GM23338 (cell line): Measurements from ENCODE around the gene KDM6A. TPM values are rescaled to one million over a fixed set of nuclear protein-coding genes. Genes with fewer than 3 reads are reported as not detected.
A peak's percentile ranks its signal among the peaks of the same experiment; 100 is the strongest.
"Not testable (repeated sequence)": the region's sequence is repeated elsewhere in the genome, so short reads cannot be mapped to it uniquely, and the experiment has no call there.

Experiments used
- ATAC-seq: fragments of 200-7000 bp; cut with Tn5 transposase; 3 replicates; pipeline ENCODE4 v1.9.1; 2020
- DNase-seq: peaks from one replicate; pipeline ENCODE4 v3.0.0-alpha.2; 2015; ENCODE audit warnings: low spot score
- H2AFZ ChIP-seq: fragments of 200-600 bp; sonication (generic); 2 replicates; pipeline ENCODE4 v1.8.0; 2016; ENCODE audit warnings: antibody characterized with exemption, mild to moderate bottlenecking, moderate library complexity
- H3F3A ChIP-seq: fragments of 200-600 bp; sonication (generic); replicated peaks from 2 replicates; pipeline ENCODE4 v1.8.0; 2017; ENCODE audit warnings: antibody characterized with exemption, mixed run types, low read depth
- H3K27ac ChIP-seq: fragments of 200-600 bp; sonication (generic); 2 replicates; pipeline ENCODE4 v1.6.1; 2016; ENCODE audit warnings: low read depth
- H3K27me3 ChIP-seq: fragments of 200-600 bp; sonication (generic); 2 replicates; pipeline ENCODE4 v1.8.0; 2016; ENCODE audit warnings: mild to moderate bottlenecking, mixed run types, moderate library complexity; ENCODE audit not compliant: insufficient read depth
- H3K36me3 ChIP-seq: fragments of 200-600 bp; sonication (generic); 2 replicates; pipeline ENCODE4 v1.8.0; 2016; ENCODE audit warnings: mild to moderate bottlenecking; ENCODE audit not compliant: insufficient read depth
- H3K4me1 ChIP-seq: fragments of 200-600 bp; sonication (generic); 2 replicates; pipeline ENCODE4 v1.8.0; 2016; ENCODE audit warnings: mild to moderate bottlenecking, moderate library complexity; ENCODE audit not compliant: insufficient read depth
- H3K4me2 ChIP-seq: fragments of 200-600 bp; sonication (generic); 2 replicates; pipeline ENCODE4 v1.7.1; 2017; ENCODE audit warnings: mixed run types
- H3K4me3 ChIP-seq: fragments of 200-600 bp; sonication (generic); 2 replicates; pipeline ENCODE4 v1.6.1; 2016; ENCODE audit warnings: mixed run types
- H3K79me2 ChIP-seq: fragments of 200-600 bp; sonication (generic); replicated peaks from 2 replicates; pipeline ENCODE4 v1.8.0; 2017; ENCODE audit warnings: mild to moderate bottlenecking; ENCODE audit not compliant: insufficient read depth
- H3K9me2 ChIP-seq: fragments of 200-600 bp; sonication (generic); 2 replicates; pipeline ENCODE4 v1.8.0; 2017; ENCODE audit not compliant: insufficient read depth
- H4K20me1 ChIP-seq: fragments of 200-600 bp; sonication (generic); replicated peaks from 2 replicates; pipeline ENCODE4 v1.8.0; 2017; ENCODE audit warnings: mild to moderate bottlenecking; ENCODE audit not compliant: insufficient read depth
- H3K27ac Mint-ChIP-seq: 2 replicates; pipeline ENCODE4 v1.8.0; 2020; ENCODE audit warnings: inconsistent platforms, mild to moderate bottlenecking, moderate library complexity, mixed read lengths
- H3K27me3 Mint-ChIP-seq: 3 replicates; pipeline ENCODE4 v1.8.0; 2022; ENCODE audit warnings: low read depth, mild to moderate bottlenecking, moderate library complexity, mixed read lengths, inconsistent platforms; ENCODE audit not compliant: insufficient read depth, poor library complexity
- H3K36me3 Mint-ChIP-seq: 3 replicates; pipeline ENCODE4 v1.8.0; 2021; ENCODE audit warnings: low read depth, mild to moderate bottlenecking, inconsistent platforms, moderate library complexity, mixed read lengths
- H3K4me1 Mint-ChIP-seq: 3 replicates; pipeline ENCODE4 v1.8.0; 2020; ENCODE audit warnings: mild to moderate bottlenecking, inconsistent platforms, mixed read lengths
- H3K4me3 Mint-ChIP-seq: 3 replicates; pipeline ENCODE4 v1.8.0; 2021; ENCODE audit warnings: moderate library complexity, mild to moderate bottlenecking, inconsistent platforms, mixed read lengths
- H3K9me3 Mint-ChIP-seq: 3 replicates; pipeline ENCODE4 v1.8.0; 2020; ENCODE audit warnings: moderate library complexity, mild to moderate bottlenecking, inconsistent platforms, mixed read lengths
- CREB1 ChIP-seq: fragments of 250-450 bp; sonication (Bioruptor Pico); IDR thresholded peaks from 2 replicates; pipeline ENCODE4 v1.5.0; 2020; ENCODE audit warnings: low read depth, mild to moderate bottlenecking, moderate library complexity
- EZH2phosphoT487 ChIP-seq: fragments of 200-600 bp; sonication (generic); IDR thresholded peaks from one replicate; pipeline ENCODE4 v1.8.1; 2018; ENCODE audit warnings: antibody characterized with exemption; ENCODE audit not compliant: unreplicated experiment
- JUNB ChIP-seq: IDR thresholded peaks from one replicate; pipeline ENCODE4 v1.6.1; 2016; ENCODE audit warnings: antibody characterized with exemption; ENCODE audit not compliant: unreplicated experiment
- POLR2AphosphoS5 ChIP-seq: IDR thresholded peaks from 2 replicates; pipeline ENCODE4 v1.6.1; 2016; ENCODE audit warnings: antibody characterized with exemption, low read depth
- long read RNA-seq: library from polyadenylated mRNA; unstranded; transcript quantifications from one replicate; pipeline ENCODE4 v2.0.0, GENCODE V29; 2020; ENCODE audit not compliant: unreplicated experiment
- polyA plus RNA-seq: library from polyadenylated mRNA; unstranded; fragments of >200 nt; fragmentation: Nextera tagmentation; extraction: Ambion mirVana; gene quantifications from 2 replicates; pipeline ENCODE4 v1.2.1, GENCODE V29; 2016
- total RNA-seq: library from RNA; depleted of rRNA; stranded (reverse); fragments of >200 nt; shearing (Covaris generic); gene quantifications from 2 replicates; pipeline ENCODE4 v1.2.3, GENCODE V29; 2014; rRNA removed
- TF ChIP-seq, protein P1 (sequence below): IDR thresholded peaks from 2 replicates; pipeline ENCODE4 v1.6.1; 2016; ENCODE audit warnings: antibody characterized with exemption
- TF ChIP-seq, protein P2 (sequence below): fragments of 250-450 bp; sonication (Bioruptor Pico); IDR thresholded peaks from 2 replicates; pipeline ENCODE4 v1.5.0; 2020; ENCODE audit warnings: mild to moderate bottlenecking, moderate library complexity

The KDM6A gene
- total RNA-seq (91.6 and 102 TPM in 2 replicates), polyA plus RNA-seq (14.9 and 22.8 TPM in 2 replicates)
- long read RNA-seq, partial matches to known transcripts: 4 of 6 reads
- long read RNA-seq, other reads (novel, unspliced or antisense): 2 of 6 reads

DNA sequence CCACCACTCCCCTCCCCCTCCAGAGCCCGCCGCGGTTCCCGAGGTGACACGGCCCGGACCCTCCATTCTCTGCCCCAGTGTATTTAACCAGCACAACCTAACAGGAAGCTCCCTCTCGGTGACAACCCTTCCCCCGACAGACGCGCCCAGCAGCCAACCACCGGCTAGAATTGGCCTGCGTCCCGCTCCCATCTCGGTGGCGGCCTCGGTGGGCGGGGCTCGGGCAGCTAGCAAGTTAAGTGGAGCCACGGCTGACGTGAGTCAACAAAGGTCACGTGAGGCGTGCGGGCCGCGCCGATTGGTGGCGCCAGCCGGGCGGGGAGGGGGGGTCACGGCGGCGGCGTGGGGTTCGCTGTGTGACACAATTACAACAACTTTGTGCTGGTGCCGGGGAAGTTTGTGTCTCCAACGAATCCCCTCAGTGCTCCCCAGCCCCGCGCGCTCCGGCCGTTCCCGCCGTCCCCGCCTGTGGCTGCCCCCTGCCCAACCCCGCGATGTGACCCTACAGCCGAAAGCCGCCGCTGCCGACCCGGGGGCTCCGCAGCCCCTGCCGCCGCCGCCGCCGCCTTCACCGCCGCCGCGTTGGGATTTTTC lies at the start of gene KDM6A:
KDM6A (plus strand) TSS at position 368 of the 594 bp plus-strand sequence. CDS start 364 bp downstream, outside the sequence.
- H3K4me2 ChIP-seq: peak within 1 kb of the TSS; percentile 96
- H3K27ac ChIP-seq: peak within 1 kb of the TSS; percentile 94
- peak within 1 kb of the TSS; percentile 83 for H3K4me3 ChIP-seq
- no peak for TF ChIP-seq JUNB
- peak; percentile 39 for TF ChIP-seq POLR2AphosphoS5
- TF ChIP-seq CREB1 (CRISPR knock-in tag): peak; percentile 89
- no peak for TF ChIP-seq EZH2phosphoT487
- TF ChIP-seq, protein P1, sequence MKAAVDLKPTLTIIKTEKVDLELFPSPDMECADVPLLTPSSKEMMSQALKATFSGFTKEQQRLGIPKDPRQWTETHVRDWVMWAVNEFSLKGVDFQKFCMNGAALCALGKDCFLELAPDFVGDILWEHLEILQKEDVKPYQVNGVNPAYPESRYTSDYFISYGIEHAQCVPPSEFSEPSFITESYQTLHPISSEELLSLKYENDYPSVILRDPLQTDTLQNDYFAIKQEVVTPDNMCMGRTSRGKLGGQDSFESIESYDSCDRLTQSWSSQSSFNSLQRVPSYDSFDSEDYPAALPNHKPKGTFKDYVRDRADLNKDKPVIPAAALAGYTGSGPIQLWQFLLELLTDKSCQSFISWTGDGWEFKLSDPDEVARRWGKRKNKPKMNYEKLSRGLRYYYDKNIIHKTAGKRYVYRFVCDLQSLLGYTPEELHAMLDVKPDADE: no peak
- H3K4me1 Mint-ChIP-seq: peaks cover 10% of the 10 kb centered on the region; the same call in 2 of the 3 replicates
- H3K4me1 ChIP-seq: peaks cover 9% of the 10 kb centered on the region; the same call in 1 of the 2 replicates
- 0 out of 3 replicates have a peak, but pooled peaks cover 5% of the 10 kb centered on the region for H3K36me3 Mint-ChIP-seq
- ATAC-seq (peak; percentile 94), DNase-seq (peak; percentile 94)
- H4K20me1 ChIP-seq: peaks cover 3% of the 10 kb centered on the region; the same call in 1 of the 2 replicates
- H3K9me3 Mint-ChIP-seq: no peaks in the 10 kb centered on the region
- H3K36me3 ChIP-seq: no peaks in the 10 kb centered on the region
- H3K9me2 ChIP-seq: no peaks in the 10 kb centered on the region
- no peaks in the 10 kb centered on the region for H3K27me3 ChIP-seq
- H3K27me3 Mint-ChIP-seq: no peaks in the 10 kb centered on the region
- H3F3A ChIP-seq: no peaks in the 10 kb centered on the region
- peaks cover 52% of the 10 kb centered on the region for H3K79me2 ChIP-seq
- H3K27ac Mint-ChIP-seq: peak within 1 kb of the TSS; percentile 95
- no peak within 1 kb of the TSS for H2AFZ ChIP-seq
- peak within 1 kb of the TSS; percentile 93 for H3K4me3 Mint-ChIP-seq

DNA sequence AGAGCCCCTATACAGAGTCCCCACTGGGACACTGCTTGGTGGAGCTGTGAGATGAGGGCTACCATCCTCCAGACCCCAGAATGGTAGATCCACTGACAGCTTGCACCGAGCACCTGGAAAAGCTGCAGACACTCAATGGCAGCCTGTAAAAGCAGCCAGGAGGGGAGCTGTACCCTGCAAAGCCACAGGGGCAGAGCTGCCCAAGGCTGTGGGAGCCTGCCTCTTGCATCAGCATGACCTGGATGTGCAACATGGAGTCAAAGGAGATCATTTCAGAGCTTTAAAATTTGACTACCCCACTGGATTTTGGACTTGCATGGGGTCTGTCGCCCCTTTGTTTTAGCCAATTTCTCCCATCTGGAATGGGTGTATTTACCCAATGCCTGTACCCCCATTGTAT lies 49.8 kb upstream of the KDM6A start:
- H3K79me2 ChIP-seq, ATAC-seq, H3K9me2 ChIP-seq, H3K4me1 Mint-ChIP-seq, H3K27ac ChIP-seq, H3K4me2 ChIP-seq, H3K4me1 ChIP-seq, H3K9me3 Mint-ChIP-seq, H3K36me3 Mint-ChIP-seq, H4K20me1 ChIP-seq, H2AFZ ChIP-seq, H3K27me3 ChIP-seq, H3K4me3 Mint-ChIP-seq, H3K27me3 Mint-ChIP-seq, H3K4me3 ChIP-seq, H3K36me3 ChIP-seq, H3K27ac Mint-ChIP-seq, H3F3A ChIP-seq, DNase-seq: not testable (repeated sequence)

DNA sequence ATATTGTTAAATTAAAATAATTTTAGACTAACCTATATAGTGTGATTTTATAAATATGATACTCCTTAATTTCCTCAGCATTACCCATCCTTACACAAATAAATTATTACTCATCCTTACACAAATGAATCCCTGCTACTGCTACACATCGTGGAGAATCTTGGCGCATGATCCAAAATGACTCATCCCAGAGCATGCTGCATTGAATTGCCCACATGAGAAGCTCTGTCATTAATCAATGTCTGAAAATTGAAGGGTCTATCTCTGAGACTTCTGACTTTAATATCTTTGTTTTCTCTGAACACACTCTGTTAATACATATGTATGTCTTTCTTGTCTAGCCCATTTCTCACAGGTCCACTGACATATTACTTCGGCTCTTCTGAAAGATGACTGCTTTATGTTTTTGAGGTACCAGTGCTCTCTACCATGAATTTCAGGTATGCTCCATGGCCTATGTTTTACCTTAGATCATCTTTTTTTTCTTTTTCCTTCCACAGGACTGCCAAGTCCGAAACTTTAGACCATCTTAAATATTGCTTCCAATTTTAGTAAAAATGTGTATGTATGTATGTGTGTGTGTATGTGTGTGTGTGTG lies 44.9 kb upstream of the KDM6A start:
- Histone ChIP-seq H2AFZ (no peak overlapping the region), H3K27me3 (no peaks in the 10 kb centered on the region), H3K79me2 (no peaks in the 10 kb centered on the region), H3K9me2 (no peaks in the 10 kb centered on the region), H3F3A (no peaks in the 10 kb centered on the region), H3K4me3 (no peak overlapping the region), H3K36me3 (no peaks in the 10 kb centered on the region), H3K4me2 (no peak overlapping the region), H3K4me1 (no peaks in the 10 kb centered on the region), H3K27ac (no peak overlapping the region), H4K20me1 (no peaks in the 10 kb centered on the region)
- Mint-ChIP-seq H3K27me3 (no peaks in the 10 kb centered on the region), H3K4me3 (no peak overlapping the region), H3K27ac (no peak overlapping the region), H3K36me3 (no peaks in the 10 kb centered on the region), H3K4me1 (no peaks in the 10 kb centered on the region), H3K9me3 (peaks cover 4% of the 10 kb centered on the region; the same call in 1 of the 3 replicates)
- no peak for DNase-seq
- ATAC-seq: no peak
- TF ChIP-seq, protein P2, sequence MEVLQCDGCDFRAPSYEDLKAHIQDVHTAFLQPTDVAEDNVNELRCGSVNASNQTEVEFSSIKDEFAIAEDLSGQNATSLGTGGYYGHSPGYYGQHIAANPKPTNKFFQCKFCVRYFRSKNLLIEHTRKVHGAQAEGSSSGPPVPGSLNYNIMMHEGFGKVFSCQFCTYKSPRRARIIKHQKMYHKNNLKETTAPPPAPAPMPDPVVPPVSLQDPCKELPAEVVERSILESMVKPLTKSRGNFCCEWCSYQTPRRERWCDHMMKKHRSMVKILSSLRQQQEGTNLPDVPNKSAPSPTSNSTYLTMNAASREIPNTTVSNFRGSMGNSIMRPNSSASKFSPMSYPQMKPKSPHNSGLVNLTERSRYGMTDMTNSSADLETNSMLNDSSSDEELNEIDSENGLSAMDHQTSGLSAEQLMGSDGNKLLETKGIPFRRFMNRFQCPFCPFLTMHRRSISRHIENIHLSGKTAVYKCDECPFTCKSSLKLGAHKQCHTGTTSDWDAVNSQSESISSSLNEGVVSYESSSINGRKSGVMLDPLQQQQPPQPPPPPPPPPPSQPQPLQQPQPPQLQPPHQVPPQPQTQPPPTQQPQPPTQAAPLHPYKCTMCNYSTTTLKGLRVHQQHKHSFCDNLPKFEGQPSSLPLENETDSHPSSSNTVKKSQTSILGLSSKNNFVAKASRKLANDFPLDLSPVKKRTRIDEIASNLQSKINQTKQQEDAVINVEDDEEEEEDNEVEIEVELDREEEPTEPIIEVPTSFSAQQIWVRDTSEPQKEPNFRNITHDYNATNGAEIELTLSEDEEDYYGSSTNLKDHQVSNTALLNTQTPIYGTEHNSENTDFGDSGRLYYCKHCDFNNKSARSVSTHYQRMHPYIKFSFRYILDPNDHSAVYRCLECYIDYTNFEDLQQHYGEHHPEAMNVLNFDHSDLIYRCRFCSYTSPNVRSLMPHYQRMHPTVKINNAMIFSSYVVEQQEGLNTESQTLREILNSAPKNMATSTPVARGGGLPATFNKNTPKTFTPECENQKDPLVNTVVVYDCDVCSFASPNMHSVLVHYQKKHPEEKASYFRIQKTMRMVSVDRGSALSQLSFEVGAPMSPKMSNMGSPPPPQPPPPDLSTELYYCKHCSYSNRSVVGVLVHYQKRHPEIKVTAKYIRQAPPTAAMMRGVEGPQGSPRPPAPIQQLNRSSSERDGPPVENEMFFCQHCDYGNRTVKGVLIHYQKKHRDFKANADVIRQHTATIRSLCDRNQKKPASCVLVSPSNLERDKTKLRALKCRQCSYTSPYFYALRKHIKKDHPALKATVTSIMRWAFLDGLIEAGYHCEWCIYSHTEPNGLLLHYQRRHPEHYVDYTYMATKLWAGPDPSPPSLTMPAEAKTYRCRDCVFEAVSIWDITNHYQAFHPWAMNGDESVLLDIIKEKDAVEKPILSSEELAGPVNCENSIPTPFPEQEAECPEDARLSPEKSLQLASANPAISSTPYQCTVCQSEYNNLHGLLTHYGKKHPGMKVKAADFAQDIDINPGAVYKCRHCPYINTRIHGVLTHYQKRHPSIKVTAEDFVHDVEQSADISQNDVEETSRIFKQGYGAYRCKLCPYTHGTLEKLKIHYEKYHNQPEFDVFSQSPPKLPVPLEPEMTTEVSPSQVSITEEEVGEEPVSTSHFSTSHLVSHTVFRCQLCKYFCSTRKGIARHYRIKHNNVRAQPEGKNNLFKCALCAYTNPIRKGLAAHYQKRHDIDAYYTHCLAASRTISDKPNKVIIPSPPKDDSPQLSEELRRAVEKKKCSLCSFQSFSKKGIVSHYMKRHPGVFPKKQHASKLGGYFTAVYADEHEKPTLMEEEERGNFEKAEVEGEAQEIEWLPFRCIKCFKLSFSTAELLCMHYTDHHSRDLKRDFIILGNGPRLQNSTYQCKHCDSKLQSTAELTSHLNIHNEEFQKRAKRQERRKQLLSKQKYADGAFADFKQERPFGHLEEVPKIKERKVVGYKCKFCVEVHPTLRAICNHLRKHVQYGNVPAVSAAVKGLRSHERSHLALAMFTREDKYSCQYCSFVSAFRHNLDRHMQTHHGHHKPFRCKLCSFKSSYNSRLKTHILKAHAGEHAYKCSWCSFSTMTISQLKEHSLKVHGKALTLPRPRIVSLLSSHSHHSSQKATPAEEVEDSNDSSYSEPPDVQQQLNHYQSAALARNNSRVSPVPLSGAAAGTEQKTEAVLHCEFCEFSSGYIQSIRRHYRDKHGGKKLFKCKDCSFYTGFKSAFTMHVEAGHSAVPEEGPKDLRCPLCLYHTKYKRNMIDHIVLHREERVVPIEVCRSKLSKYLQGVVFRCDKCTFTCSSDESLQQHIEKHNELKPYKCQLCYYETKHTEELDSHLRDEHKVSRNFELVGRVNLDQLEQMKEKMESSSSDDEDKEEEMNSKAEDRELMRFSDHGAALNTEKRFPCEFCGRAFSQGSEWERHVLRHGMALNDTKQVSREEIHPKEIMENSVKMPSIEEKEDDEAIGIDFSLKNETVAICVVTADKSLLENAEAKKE (CRISPR knock-in tag): no peak
